Measurements from ENCODE around the gene PMPCA.

DNA sequence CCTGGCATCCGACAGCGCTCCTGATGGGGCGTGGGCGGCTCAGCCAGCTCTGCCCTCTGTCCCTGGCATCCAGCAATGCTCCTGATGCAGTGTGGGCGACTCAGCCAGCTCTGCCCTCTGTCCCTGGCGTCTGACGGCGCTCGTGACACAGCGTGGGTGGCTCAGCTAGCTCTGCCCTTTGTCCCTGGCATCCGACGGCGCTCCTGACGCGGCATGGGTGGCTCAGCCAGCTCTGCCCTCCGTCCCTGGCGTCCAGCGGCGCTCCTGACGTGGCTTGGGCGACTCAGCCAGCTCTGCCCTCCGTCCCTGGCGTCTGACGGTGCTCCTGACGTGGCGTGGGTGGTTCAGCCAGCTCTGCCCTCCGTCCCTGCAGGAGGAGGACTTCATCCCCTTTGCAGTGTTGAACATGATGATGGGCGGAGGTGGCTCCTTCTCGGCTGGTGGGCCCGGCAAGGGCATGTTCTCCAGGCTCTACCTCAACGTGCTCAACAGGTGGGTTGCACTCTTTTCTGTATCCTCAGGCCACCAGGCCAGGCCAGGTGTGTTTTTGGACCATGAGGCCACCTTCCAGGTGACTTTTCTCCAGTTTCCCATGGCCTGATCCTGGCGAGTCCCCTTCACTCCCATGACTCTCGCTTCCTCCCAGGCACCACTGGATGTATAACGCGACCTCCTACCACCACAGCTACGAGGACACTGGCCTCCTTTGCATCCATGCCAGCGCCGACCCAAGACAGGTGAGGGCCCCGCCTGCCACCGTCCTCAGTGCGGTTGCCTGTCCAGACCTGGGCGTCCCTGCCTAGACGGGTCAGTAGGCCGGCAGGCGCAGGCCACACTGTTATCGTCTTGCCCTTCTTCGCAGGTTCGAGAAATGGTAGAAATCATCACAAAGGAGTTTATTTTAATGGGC, 8.0 kb downstream of the PMPCA start:
- TF ChIP-seq EP300 (IDR thresholded peaks at IDR 0.05; ENCODE audit: borderline replicate concordance in 1 of 2, low read depth in 1 of 2, low read length in 1 of 2), result no peak
- TF ChIP-seq FOXM1 (IDR thresholded peaks at IDR 0.05; ENCODE audit: low read depth), result no peak
- TF ChIP-seq JUND (IDR thresholded peaks at IDR 0.05), result no peak
- TF ChIP-seq YY1 (IDR thresholded peaks at IDR 0.05; ENCODE audit: low read depth), result no peak

All from SK-N-SH (cell line).